ENCODE results near the gene IL9.

The IL9 gene

GRCh38 chr5:135895474-135896006, at the start of gene IL9:
TSS of gene IL9 (minus strand) at chr5:135895841. CDS start at chr5:135895816, 25 bp downstream.
- TF ChIP-seq CTCF (IDR thresholded peaks at IDR 0.05; ENCODE audit: low read length, missing control alignments), result no peak
- H3K4me3 ChIP-seq (replicated peaks; ENCODE audit: low read depth, low read length), result no peak within 1 kb of the TSS
- DNase-seq (ENCODE audit: low read depth), result no peak

GRCh38 chr5:135944967-135945560, 49.4 kb upstream of the IL9 start:
- TF ChIP-seq CTCF (IDR thresholded peaks at IDR 0.05; ENCODE audit: low read length, missing control alignments), result peak; percentile 71
- peak; percentile 93 for DNase-seq (ENCODE audit: low read depth)
- H3K4me3 ChIP-seq (replicated peaks; ENCODE audit: low read depth, low read length), result no peak overlapping the region

- H3K4me3 ChIP-seq (replicated peaks; ENCODE audit: low read depth, low read length), result no peak overlapping the region
- TF ChIP-seq CTCF (IDR thresholded peaks at IDR 0.05; ENCODE audit: low read length, missing control alignments), result no peak
- DNase-seq (ENCODE audit: low read depth), result no peak
Measured at GRCh38 chr5:135944564-135944963, 48.9 kb upstream of the IL9 start.

- no peak for DNase-seq (ENCODE audit: low read depth)
- no peak overlapping the region for H3K4me3 ChIP-seq (replicated peaks; ENCODE audit: low read depth, low read length)
- TF ChIP-seq CTCF (IDR thresholded peaks at IDR 0.05; ENCODE audit: low read length, missing control alignments), result no peak
Measured at GRCh38 chr5:135942202-135942771, 46.6 kb upstream of the IL9 start.

GRCh38 chr5:135941711-135942110, 46.1 kb upstream of the IL9 start:
- DNase-seq (ENCODE audit: low read depth), result no peak
- no peak overlapping the region for H3K4me3 ChIP-seq (replicated peaks; ENCODE audit: low read depth, low read length)
- no peak for TF ChIP-seq CTCF (IDR thresholded peaks at IDR 0.05; ENCODE audit: low read length, missing control alignments)

GRCh38 chr5:135937245-135937911, 41.7 kb upstream of the IL9 start:
- no peak for TF ChIP-seq CTCF (IDR thresholded peaks at IDR 0.05; ENCODE audit: low read length, missing control alignments)

More at GRCh38 chr5:135937245-135937911, 41.7 kb upstream of the IL9 start:
- DNase-seq (ENCODE audit: low read depth), result no peak
- no peak overlapping the region for H3K4me3 ChIP-seq (replicated peaks; ENCODE audit: low read depth, low read length)

Data from fibroblast of pulmonary artery (primary cell).